Pulmonary artery endothelial cell (primary cell): ENCODE results near the gene TMTC2. TPM values are rescaled to one million over a fixed set of nuclear protein-coding genes. Genes with fewer than 3 reads are reported as not detected.

Source experiments
- DNase-seq: peaks from one replicate; pipeline ENCODE4 v3.0.0-alpha.2; 2011; ENCODE audit warnings: low read depth, low spot score
- total RNA-seq: library from RNA; depleted of rRNA; stranded (reverse); fragments of >200 nt; gene quantifications from 2 replicates; pipeline ENCODE4 v1.2.3, GENCODE V29; 2014

Gene TMTC2
- total RNA-seq, 1 donor from 2014 or later = 3.6 TPM

DNA sequence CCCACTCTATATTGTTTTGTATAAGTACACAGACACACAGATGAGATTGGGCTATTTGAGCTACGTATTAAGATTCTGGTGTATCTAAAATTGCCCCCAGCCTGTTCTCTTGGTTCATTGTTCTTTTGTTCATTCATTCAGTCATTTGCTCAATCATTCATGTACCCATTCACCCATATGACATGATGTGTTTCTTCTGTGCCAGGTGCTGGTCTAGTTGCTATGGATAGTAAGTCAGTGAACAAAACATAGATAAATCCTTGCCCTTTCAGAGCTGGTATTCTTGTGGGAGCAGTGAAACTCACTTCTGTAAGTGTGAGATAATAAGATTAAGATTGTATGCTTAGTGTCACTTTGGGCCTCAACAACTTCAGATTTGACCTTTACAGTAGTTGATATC, 191.3 kb downstream of the TMTC2 start:
- DNase-seq = no peak

DNA sequence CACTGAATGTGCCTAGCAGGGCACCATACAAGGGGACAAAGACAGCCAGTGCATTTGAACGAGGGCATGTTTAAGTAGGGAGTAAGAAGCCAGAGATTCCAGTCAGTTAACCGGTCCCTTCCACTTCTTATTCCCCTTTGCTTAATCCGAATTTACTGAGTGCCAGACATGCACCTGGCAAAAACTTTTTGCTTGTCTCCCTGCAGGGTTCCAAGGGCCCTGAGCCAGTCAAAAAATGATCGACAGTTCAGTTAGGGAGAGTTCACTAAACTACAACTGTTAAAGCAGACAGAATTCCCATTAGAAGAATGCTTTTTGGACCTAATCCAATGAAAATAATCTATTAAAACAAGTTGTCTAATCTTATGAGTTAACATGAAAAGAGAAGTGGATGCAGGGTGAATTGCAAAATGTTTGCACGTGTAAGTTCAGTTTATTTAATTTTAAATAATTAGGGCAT, 193.8 kb downstream of the TMTC2 start:
- DNase-seq = no peak

DNA sequence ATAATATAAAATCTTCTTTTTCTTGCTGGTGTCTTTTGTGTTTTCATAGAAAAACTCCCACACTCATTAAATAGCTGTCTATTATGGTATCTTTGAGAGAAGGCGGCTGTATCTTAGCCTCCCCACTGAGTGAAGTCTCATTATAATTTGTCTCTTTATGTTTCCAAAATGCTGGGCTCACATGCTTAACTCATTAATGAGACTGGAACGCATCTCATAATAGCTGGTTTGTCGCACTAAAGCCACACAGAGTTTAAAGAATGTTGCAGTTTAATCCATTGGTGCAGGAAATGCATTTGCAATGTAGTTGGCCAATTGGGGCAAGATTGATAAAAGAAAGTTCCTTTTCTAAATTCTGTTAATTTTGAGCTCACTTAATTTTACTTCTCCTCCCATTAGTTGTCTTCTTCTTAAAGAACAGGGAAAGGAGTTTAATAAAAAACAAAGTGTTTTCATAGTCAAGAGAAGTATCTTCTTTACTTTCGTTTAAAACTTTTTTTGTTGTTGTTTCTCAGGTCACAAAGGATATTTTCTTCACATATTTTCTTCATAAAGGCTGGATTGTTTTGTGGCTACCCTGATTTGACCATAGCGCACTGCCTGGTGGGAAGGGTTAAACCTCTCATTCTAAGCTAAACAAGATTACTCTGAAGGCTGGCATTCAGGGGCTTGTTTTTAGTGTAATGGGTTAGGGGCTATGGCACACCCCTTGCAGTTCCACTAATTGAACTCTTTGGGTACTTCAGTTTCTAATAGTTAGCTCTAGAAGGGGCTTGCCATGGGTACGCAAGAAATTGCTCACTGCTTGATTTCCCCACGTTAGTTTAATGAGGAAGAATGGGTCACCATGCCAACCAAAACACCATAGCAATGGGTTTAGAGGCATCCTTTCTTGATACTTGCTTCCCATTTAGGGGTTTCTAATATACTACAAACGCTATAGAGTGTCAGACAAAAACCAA, 197.0 kb downstream of the TMTC2 start:
- DNase-seq = no peak

DNA sequence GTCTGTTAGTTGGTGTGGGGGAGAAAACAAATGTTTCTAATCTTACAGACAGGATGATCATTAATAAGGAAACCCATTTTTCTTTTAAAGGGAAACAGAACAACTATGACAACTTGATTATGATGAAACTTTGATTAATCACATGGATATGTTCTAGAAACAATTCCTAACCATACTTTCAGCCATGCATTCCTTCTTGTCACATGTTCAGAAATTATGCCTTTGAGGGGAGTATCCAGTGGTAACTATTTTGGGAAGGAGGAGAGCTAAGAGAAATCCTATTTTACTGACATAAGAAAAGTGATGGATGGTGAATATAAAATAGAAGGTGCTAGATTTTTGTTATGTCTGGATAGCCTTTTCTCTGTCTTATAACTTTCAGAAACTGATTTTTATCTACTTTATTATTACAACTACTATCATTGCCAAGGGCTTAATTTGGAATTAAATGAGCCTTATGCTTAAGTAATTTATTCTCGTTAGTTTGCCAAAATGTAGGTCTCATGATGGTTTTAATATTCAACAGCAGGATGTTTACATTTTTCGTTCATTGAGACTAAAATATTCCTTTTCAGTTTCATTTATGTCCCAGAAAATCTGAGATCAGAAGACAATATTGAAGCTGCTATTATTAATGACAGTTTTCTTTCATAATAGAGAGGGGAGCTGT, 200.1 kb downstream of the TMTC2 start:
- no peak for DNase-seq

DNA sequence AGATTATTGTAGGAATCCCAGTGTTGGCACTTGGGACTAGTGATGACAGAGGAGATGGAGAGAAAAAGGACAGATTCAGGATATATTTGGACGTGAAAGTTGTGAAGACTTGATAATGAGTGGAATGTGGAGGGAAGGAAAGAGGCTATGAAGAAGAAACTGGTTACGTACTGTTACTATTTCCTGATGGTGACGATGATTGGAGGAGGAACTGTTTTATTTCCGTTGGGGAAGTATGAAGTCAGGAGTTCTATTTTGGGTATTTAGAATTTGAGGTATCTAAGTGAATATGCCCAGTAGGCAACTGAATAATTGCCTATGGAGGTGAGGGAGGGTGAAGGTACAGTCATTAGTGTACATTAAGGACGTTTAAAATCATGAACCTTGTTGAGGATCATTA, 207.2 kb downstream of the TMTC2 start:
- DNase-seq = no peak

DNA sequence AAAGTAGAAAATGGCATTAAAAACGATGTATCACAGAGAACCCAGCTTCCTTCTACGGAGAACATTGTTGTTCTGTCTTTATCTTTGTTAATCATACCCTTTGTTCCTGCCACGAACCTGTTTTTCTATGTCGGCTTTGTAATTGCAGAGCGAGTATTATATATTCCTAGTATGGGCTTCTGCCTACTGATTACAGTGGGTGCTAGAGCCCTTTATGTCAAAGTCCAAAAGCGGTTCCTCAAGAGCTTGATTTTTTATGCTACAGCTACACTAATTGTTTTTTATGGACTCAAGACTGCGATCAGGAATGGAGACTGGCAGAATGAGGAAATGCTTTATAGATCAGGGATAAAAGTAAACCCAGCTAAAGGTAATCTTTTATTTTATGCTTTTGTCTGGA, 209.6 kb downstream of the TMTC2 start:
- DNase-seq = no peak

DNA sequence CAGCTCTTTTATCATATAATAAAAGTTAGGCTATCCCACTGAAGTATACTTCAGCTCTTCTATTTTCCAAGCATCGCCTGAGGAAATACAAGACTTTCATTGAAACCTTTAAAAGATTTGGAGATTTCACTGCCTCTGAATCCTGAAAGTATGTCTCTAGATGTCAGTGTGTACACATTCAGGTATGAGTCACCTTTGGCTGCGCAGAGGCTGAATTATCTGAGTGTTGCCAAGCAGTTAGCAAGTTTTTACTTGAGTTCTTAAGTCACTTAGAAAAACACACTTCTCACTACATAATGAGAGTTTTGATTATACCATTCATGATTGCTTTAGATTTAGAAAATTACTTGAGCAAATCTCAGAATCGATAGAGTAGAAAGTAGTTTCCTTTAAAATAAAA, 210.3 kb downstream of the TMTC2 start:
- DNase-seq = no peak

DNA sequence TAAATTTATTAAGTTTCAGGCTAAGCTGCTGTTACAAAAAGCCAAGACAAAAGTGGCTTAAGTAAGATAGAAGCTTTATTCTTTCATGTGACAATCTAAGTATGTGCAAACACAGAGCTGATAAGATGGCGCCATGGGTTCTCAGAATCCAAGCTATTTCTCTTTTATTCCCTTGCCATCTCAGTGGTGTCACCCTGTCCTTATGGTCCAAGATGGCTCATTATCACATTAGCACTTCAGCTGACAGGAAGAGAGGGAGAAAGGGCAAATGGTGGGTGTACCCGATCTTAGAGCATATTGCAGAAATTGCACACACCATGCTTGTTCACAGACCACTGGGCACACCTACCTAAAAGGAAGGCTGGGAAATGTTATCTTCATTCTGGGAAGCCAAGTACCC, 211.7 kb downstream of the TMTC2 start:
- no peak for DNase-seq

DNA sequence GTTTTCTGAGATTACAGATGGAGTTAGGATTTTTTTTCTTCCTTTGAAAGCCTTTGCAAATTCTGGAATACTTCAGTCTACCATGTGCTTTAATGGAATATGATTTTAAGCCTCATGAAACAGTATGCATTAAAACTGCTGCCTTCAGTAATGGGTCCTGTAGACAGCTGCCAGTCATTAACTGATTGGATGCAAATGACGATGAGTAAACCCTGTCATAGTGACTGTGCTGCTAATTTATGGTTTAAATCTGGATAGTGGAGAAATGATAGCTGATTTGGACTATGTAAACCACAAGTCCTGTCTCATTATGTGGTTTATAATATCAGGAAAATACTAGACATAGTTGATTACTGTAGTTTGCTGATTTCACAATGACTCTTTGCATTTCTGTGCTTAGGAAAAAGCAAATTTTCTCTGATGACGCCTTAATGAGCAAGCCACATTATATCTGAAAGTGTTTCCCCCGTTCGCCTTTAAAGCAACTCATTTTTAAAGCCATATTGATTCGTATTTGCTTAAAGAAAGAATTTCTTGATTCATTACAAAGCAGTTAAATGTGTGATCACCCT, 217.6 kb downstream of the TMTC2 start:
- DNase-seq = no peak

DNA sequence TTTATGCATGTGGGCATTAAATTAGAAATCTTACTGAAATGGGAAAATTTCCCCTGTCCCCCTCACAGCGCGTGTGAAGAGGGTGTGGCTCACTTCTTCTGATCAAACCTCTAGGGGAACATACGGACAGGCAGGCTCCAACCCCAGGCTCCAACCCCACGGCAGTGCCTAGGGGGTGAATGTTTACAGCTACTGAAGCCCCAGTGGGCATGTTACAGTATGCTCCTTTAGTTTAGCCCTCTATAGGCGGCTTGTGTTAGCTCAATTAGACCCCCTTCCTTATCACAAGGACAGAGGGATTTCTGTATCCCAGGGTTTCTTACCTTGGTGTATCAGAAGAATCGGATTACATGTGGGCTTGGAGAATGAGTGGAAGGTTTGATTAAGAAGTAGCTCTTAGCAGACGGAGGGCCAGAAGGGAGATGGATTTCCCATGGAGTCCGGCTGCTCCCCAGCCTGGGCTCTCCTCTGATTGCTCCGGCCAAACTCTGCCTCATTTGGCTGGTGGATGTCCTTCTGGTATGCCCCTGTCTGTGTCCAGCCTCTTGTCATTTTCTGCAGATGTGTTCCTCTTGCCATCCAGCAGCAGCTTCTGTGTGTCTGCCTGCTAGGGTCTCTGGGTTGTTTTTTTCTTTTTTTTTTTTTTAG, 223.7 kb downstream of the TMTC2 start:
- DNase-seq = no peak

DNA sequence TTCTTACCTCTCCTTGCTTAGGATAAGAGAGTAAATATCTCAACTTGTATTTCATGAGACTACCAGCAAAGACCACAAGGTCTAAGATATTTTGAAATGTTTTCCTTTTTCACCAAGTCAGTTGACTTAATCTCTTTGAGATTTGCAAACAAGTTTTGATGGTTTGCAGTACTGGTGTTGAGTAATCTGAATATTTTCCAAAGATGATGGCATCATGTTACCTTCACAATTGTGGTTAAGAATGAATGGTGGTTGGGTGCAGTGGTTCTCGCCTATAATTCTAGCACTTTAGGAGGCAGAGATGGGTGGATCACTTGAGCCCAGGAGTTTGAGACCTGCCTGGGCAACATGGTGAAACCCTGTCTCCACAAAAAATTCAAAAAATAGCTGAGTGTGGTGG, 225.7 kb downstream of the TMTC2 start:
- DNase-seq = no peak

DNA sequence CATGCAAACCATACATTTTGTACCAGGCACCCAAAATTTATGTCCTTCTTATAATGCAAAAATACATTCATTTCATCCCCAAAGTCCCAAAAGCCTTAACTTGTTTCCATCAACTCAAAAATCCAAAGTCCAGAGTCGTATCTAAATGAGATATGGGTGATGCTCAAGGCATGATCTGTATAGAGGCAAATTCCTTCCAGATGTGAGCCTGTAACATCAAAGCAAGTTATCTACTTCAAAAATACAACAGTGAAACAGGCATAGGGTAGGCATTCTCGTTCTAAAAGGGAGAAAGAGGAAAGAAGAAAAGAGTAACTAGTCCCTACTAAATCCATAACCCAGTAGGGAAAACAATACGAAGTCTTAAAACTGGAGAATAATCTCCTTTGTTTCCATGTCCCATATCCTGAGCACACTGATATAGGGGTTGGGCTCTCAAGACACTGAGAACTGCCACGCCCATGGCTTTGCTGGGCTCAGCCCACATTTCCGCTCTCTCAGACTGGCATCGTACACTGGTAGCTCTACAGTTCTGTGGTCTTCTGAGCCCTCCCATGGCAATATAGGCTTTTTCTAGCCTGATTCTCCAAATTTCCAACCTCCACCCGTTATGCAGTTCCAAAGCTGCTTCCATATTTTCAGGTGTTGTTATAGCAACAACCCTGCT, 232.8 kb downstream of the TMTC2 start:
- no peak for DNase-seq

DNA sequence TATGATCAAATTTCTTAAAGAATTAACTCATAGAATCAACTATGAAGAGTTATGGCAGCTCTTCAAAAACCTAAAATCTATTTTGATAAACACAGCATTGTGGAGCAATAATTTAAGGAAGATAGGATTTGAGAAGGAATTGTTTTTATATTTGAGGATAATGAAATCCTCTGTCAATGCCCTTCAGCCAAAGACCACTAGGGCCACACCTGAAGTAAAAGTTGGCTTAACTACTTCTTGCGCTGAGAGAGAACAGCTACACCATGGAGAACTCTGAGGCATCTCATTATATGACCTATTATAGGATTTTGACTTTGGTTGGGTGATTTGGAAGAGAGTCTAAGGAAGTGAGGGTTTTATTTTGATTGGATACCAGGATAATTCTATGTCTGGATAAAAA, 237.2 kb downstream of the TMTC2 start:
- DNase-seq = no peak

DNA sequence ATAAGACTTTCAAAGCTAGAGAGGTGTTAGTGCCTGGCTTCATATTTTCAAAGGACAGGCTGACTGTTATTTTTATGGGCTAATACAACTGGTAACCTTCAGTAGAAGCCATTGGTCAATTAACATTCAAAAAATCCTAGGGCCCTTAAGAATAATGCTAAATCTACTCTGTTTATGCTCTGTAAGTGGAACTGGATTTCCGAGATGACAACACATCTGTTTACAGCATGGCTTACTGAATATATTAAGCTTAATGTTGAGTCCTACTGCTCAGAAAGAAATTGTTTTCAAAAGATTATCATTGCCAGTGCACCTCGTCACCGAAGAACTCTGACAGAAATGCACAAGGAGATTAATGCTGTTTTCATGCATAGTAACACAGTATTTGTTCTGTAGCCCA, 239.9 kb downstream of the TMTC2 start:
- no peak for DNase-seq

DNA sequence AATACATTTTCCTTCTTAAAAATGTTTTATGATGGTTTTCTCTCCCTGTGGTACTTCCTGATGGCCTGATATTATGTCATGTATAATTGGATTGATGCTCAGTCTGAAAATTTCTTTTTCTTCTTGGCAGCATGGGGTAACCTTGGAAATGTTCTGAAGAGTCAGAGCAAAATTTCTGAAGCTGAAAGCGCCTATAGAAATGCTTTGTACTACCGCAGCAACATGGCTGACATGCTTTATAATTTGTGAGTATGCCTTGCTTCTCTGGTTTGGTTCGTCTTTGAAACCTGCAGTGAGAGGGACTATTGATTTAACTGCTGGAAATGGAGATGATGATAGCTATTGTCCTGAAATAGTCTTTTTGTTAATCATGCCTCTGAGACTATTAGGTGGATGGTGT, 243.6 kb downstream of the TMTC2 start:
- no peak for DNase-seq

DNA sequence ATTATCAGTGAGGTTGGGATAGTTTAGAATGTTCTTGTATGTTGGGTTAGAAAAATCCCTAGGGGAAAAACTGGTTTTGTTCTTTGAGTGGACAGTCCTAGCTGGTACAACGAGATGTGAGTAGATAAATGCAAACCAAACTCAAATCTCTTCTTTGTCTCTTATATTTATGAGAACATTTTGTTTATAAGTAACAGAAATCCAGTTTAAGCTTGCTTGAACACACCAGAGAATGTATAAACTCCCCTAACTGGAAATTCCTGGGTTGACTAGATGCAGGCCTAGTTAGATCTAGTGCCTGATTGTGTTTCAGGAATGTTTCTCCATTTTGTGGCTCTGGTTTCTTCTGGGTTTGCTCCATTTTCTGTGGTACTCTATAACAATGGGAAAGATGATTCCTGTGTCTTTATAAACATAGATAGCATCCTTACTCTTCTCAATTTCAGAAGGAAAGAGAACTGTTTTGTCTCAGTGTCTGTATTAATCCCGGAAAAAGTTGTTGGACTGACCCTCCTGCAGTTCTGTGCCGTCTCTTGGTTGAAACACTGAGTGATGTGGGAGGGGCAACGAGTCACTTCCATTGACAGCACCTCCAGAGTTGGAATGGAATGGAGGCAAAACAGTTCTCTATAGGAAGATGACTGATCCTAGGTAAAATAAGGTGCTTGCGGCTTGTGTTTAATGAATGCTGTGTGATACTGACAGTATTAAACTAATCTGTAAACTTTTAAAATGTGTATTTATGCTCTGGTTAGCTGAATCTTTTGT, 244.8 kb downstream of the TMTC2 start:
- no peak for DNase-seq

DNA sequence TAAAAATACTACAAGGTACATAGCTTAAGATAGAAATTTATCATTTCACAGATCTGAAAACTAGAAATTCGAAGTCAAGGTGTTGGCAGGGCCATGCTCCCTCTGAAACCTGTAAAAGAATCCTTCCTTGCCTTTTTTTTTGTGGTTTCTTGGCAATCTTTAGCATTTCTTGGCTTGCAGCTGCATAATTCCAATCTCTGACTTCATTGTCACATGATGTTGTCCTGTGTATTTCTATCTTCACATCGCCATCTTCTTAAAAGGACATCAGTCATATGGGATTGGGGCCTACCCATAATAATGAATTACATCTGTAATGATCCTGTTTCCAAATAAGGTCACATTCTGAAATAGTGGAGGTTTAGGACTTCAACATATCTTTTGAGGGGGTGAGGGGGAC, 250.4 kb downstream of the TMTC2 start:
- DNase-seq = no peak

DNA sequence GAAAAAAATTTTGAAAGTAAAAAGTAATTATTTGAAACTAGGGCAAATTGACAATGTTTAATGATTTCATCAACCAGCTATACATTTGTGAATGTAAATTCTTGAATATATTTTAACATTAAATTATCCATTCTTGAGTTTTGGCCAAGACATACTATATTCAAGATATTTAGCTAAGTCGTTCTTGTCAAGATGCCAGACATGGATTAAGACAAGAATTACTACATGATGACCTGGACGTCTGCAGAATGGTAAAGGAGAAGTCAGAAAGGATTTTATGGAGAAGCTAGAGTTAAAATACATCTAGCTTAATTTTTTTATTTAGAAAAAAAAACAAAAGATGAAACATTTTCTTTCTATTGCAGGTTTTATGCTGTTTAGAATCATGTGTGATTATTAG, 255.8 kb downstream of the TMTC2 start:
- no peak for DNase-seq

DNA sequence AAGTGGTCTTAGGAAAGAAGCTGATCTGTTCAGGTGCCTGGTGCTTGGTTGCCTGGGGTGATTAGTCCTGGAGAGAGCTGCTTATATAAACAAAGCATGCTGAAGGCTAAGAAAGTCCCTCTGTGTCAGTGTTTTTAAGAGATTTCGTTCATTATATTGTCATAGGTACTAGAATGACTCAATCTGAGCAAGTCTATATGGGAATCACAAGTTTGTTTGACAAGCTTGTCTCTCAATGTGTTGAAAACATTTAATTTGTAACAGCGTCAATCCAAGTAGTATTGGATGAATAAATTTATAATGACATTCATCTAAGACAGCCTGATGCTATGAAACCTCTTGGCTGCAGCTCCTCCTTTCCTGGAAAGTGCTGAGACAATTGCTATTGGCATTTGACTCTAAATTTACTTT, 256.3 kb downstream of the TMTC2 start:
- no peak for DNase-seq

DNA sequence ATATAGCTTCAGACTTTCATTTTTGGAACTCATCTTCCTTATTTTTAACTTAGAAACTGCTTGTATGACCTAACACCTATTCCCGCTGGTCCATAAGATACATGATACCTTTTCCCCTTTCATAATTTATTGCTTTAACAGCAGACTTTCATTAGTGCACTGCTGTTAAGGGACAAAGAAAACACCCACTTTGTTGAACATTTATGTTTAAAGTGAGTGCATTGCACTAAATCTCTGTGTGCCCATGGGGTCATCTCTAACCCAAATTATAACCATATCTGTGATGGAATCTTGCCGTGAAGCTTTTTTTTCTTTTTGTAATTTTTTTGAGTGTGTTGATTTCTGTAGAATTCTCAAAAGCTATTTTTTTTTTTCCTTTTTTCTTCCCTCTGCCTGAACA, 261.8 kb downstream of the TMTC2 start:
- no peak for DNase-seq

DNA sequence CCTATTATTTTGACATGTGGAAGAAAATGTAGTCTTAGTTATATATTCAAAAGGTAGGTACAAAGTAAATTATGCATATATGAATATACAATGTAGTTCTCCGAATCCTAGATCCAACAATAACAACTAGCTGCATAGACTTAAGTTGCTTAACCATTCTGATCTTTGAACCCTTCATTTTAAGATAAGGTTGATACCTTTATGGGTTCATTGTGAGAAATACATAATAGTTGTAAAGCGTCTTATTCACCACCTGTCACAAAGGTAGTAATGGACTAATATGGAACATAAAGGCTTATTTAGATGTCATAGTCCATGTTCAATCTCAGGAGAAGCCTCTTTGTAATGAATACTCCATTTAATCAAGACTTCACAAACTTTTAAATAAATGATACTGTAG, 263.6 kb downstream of the TMTC2 start:
- no peak for DNase-seq
